GM18511 (cell line): ENCODE results near the gene ATXN1L.
"Not testable (repeated sequence)": the region's sequence is repeated elsewhere in the genome, so short reads cannot be mapped to it uniquely, and the experiment has no call there.

Source experiments
- ATAC-seq: cut with Tn5 transposase; IDR thresholded peaks from one replicate; pipeline ENCODE4 v1.9.1; 2021; ENCODE audit warnings: mild to moderate bottlenecking, moderate library complexity; ENCODE audit not compliant: unreplicated experiment

The ATXN1L gene

GRCh38 chr16:71885261-71885650 is 39.5 kb downstream of the ATXN1L start:
- no peak for ATAC-seq

GRCh38 chr16:71889147-71889546 is 43.4 kb downstream of the ATXN1L start:
- no peak for ATAC-seq

DNA sequence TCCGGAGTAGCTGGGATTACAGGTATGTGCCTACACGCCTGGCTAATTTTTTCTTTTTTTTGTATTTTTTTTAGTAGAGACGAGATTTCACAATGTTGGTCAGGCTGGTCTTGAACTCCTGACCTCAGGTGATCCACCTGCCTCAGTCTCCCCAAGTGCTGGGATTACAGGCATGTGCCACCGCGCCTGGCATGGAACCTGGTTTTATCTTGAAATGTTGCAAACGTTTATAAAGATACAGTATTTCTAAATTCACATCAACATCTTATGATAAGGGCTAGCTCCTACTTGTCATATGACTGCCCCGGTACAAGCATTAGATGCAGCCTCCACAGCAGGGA is 48.1 kb downstream of the ATXN1L start:
- ATAC-seq = no peak

- peak; percentile 30 for ATAC-seq
Measured at GRCh38 chr16:71894229-71894920, 48.6 kb downstream of the ATXN1L start.

DNA sequence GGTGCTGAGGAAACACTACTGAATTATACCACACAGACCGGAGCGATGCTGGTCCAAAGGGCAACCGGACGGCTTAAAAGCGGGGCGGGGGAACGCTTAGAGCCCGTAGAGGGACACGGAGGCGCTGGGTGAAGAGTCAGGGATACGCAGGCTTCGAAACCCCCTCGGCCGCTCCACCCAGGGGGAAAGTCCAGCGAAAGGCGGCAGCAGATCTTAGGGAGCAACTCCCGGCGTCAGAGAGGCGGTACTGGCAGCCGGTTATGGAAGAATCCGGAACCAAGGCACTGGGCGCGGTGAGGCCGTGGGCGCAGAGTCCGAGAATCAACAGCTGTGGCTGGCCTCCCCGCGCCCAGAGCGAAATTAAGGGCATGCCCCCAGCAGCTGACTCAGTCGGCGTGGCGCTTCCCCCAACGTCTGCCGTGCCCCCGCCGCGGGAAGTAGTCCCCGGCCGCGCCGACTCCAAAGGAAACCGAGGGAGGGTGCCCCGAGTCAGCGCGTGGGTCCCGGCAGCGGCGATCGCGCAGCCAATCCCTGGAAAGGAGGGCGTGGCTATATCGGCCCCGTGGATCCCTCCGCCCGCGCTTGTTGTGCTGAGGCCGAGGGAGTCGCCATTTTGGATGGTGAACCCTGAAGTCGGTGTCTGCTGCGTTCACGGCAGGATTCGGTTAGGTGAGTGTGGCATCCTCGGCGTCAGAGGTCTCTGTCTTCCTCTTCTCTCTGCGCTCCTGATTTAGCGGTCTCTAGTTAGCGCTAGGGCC is 49.3 kb downstream of the ATXN1L start, which contains the start of gene IST1:
Gene IST1 (plus strand): TSS at position 611 of the 758 bp plus-strand sequence. CDS start 20,110 bp downstream, outside the sequence.
- peak; percentile 80 for ATAC-seq

DNA sequence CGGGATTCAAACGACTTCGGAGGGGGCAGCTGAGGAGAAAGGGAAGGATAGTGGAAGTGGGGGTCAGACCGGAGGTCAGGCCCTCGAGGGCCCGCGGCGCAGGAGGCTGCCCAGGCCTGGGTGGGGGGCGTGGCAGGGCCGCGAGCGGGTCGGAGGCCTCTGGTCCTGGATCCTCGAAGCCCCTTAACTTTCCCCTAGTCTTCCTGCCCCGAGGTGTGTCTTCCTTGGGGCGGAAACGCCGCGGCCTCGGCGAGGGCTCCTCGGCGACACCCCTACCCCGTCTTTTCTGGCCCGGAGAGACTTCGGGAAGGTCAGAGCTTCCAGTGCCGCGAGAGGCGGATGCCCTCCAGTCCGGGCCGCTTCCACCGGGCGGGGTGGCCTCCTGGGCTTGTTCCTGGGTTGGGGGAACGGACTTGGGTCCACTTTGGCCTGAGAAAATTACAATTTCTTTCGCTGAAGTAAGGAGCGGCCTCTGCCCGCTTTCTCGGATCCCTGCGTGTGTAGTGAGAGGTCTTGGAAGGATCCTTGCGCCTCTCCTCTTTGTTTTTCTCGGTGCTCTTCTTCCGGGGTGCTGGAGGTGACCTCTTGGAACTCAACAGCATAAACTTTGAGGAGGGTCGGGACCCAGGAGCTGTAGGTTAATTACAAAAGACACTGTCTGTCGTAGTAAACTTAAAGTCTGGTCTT is 50.0 kb downstream of the ATXN1L start:
- ATAC-seq = peak; percentile 31

DNA sequence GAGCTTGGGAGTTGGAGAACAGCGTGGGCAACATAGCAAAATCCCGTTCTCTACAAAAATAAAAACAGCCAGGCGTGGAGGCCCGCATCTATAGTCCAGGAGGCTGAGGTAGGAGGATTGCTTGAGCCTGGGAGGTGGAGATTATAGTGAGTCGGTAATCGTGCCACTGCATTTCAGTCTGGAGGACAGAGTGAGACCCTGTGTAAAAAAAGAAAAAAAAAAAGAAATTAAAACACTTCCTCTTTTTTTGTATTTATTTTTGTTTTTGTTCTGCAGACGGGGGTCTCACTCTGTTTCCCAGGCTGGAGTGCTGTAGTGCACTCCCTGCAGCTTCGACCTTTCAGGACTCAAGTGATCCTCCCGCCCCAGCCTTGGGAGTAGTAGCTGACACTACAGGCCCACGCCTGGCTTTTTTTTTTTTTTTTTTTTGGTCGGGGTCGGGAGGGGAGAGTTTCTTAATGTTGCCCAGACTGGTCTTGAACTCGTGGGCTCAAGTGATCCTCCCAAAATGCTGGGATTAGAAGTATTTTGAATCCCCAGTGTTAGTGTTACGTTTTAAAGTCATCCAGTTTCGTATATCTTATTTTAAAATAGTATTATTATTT is 51.1 kb downstream of the ATXN1L start:
- no peak for ATAC-seq

- no peak for ATAC-seq
Measured at GRCh38 chr16:71899171-71899570, 53.4 kb downstream of the ATXN1L start.

DNA sequence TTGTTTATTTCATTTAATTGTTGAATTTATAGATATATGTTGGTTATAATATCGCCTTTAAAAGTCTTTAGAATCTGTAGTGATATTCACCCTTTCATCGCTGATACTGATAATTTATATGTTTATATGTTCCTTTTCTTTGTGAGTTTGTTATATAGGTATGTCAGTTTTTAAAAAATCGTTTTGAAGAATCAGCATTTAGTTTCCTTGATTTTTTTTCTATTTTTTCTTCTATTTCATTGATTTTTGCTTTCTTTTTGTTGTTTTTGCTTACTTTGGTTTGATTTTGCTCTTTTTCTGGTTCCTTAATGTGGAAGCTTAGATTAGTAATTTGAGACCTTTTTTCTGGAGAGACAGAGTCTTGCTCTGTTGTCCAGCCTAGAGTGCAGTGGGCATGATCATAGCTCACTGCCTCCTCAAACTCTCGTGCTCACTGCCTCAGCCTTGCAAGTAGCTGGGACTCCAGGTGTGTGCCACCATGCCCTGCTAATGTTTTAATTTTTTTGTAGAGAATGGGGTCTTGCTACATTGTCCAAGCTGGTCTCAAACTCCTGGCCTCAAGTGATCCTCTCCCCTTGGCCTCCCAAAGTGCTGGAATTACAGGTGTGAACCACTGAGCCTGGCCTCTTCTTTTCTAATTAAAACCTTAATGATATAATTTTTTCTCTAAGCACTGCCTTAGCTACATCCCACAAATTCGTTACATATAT is 57.0 kb downstream of the ATXN1L start:
- no peak for ATAC-seq

DNA sequence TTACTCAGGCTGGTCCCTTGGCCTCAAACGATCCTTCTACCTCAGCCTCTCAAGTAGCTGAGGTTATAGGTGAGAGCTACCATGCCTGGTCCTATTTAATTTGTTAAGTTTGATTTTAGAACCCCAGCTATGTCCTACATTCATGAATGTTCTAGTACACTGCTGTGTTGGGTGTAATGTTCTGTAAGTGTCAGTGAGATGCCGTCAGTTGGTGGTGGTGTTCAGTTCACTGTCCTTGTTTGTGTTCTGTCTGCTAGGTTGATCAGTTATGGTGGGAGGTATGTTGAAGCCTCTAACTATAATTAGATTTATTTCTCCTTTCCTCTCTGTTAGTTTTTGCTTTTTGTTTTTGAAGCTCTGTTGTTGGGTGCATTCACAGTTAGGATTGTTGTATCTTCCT is 57.8 kb downstream of the ATXN1L start:
- ATAC-seq = no peak

GRCh38 chr16:71904239-71904638 is 58.5 kb downstream of the ATXN1L start:
- no peak for ATAC-seq

GRCh38 chr16:71905765-71906164 is 60.0 kb downstream of the ATXN1L start:
- not testable (repeated sequence) for ATAC-seq
